HepG2 (cell line): ENCODE results near the gene U2AF1L4. TPM values are rescaled to one million over a fixed set of nuclear protein-coding genes. Genes with fewer than 3 reads are reported as not detected.

Experiments
- ATAC-seq: fragments of 200-7000 bp; cut with Tn5 transposase; 3 replicates; pipeline ENCODE4 v1.9.1; 2020; ENCODE audit warnings: mild to moderate bottlenecking, moderate library complexity
- BruUV-seq: library from RNA; stranded (reverse); fragments of 400-500 nt; replicated peaks from 2 replicates; lab custom pipeline; 2021; lab: Mats Ljungman, UMichigan
- CTCF ChIA-PET: fragments of 300-600 bp; formaldehyde crosslinking; extraction: SDS; loops from one replicate; lab custom pipeline; 2021; ENCODE audit warnings: low total read pairs, inconsistent platforms, low intra/inter-chr PET ratio; lab: Yijun Ruan, JAX
- POLR2A ChIA-PET: fragments of 350-600 bp; sonication (Branson Sonifier 250); formaldehyde crosslinking; loops from one replicate; lab custom pipeline; 2020; ENCODE audit warnings: antibody characterized with exemption, inconsistent platforms; lab: Yijun Ruan, JAX
- DNase-seq: peaks from one replicate; pipeline ENCODE4 v3.0.0-alpha.2; 2015; ENCODE audit warnings: low spot score
- FAIRE-seq: peaks from 3 replicates; lab custom pipeline; 2011; peaks lifted over from hg19 to GRCh38; lab: Jason Lieb, UNC
- H2AFZ ChIP-seq: one replicate; pipeline ENCODE4 v1.6.1; 2011; ENCODE audit warnings: low read length, inconsistent platforms
- H3K27ac ChIP-seq: fragments of 300-600 bp; 3 replicates; pipeline ENCODE4 v1.8.0; 2011; ENCODE audit warnings: mixed run types, mild to moderate bottlenecking, mixed read lengths, low read length, inconsistent platforms; ENCODE audit not compliant: insufficient read depth; ENCODE audit errors: extremely low read length
- H3K27me3 ChIP-seq, 2 experiments: fragments of 200-600 bp in 1 of 2; 2 replicates in 1 of 2; 3 replicates in 1 of 2; pipeline versions ENCODE4 v1.6.0 to v1.8.0; 2011; ENCODE audit warnings: low read length in 2 of 2, mild to moderate bottlenecking in 2 of 2, moderate library complexity in 2 of 2, inconsistent platforms in 1 of 2; ENCODE audit not compliant: insufficient read depth in 2 of 2, control insufficient read depth in 1 of 2
- H3K36me3 ChIP-seq, 2 experiments: fragments of 200-600 bp in 1 of 2; replicated peaks in 1 of 2; 2 replicates in 1 of 2; 3 replicates in 1 of 2; pipeline versions ENCODE4 v1.5.1 to v1.8.0; 2011; ENCODE audit warnings: low read length in 2 of 2, inconsistent platforms in 1 of 2; ENCODE audit not compliant: insufficient read depth in 2 of 2, control insufficient read depth in 1 of 2
- H3K4me1 ChIP-seq: 2 replicates; pipeline ENCODE4 v1.5.1; 2012; ENCODE audit warnings: low read length, inconsistent platforms; ENCODE audit not compliant: insufficient read depth
- H3K4me2 ChIP-seq: 2 replicates; pipeline ENCODE4 v1.6.0; 2011; ENCODE audit warnings: low read depth, low read length, inconsistent platforms
- H3K4me3 ChIP-seq, 3 experiments: fragments of 200-600 bp in 1 of 3; sonication (generic), shearing (Covaris generic) in 1 of 3; replicated peaks in 1 of 3; 2 replicates each; pipeline ENCODE4 v1.5.1; 2011 to 2016; ENCODE audit warnings: low read length in 3 of 3, inconsistent platforms in 2 of 3, low read depth in 2 of 3, mild to moderate bottlenecking in 2 of 3, control low read depth in 1 of 3, mixed read lengths in 1 of 3; ENCODE audit not compliant: insufficient read depth in 1 of 3
- H3K79me2 ChIP-seq: one replicate; pipeline ENCODE4 v1.6.1; 2011; ENCODE audit warnings: low read length, inconsistent platforms; ENCODE audit not compliant: insufficient read depth
- H3K9ac ChIP-seq: 2 replicates; pipeline ENCODE4 v1.6.0; 2011; ENCODE audit warnings: mild to moderate bottlenecking, low read depth, low read length, inconsistent platforms; ENCODE audit not compliant: insufficient read depth
- H3K9me3 ChIP-seq: 2 replicates; pipeline ENCODE4 v1.5.1; 2012; ENCODE audit warnings: mild to moderate bottlenecking, low read length
- H4K20me1 ChIP-seq: 2 replicates; pipeline ENCODE4 v1.6.0; 2011; ENCODE audit warnings: inconsistent platforms, mild to moderate bottlenecking, low read length, moderate library complexity; ENCODE audit not compliant: insufficient read depth
- CEBPG ChIP-seq: IDR thresholded peaks from 2 replicates; pipeline ENCODE4 v1.6.1; 2016
- FOXC1 ChIP-seq: sonication (generic); formaldehyde crosslinking; IDR thresholded peaks from 2 replicates; pipeline ENCODE4 v1.8.0; 2022; ENCODE audit warnings: mild to moderate bottlenecking, missing genetic modification reagents, borderline replicate concordance
- GATAD2A ChIP-seq: IDR thresholded peaks from 2 replicates; pipeline ENCODE4 v1.6.1; 2016
- GFI1 ChIP-seq: sonication (generic); formaldehyde crosslinking; IDR thresholded peaks from 2 replicates; pipeline ENCODE4 v1.5.0; 2020; ENCODE audit warnings: missing genetic modification reagents, mild to moderate bottlenecking, borderline replicate concordance
- GLMP ChIP-seq: sonication (generic); formaldehyde crosslinking; IDR thresholded peaks from 2 replicates; pipeline ENCODE4 v1.9.0; 2021; ENCODE audit warnings: missing genetic modification reagents, mild to moderate bottlenecking, borderline replicate concordance
- HNRNPUL1 ChIP-seq: fragments of 200-400 bp; formaldehyde crosslinking; IDR thresholded peaks from 2 replicates; pipeline ENCODE4 v1.6.1; 2017; ENCODE audit warnings: low read depth, mild to moderate bottlenecking, low read length, moderate library complexity
- KDM2A ChIP-seq: sonication (generic); formaldehyde crosslinking; IDR thresholded peaks from 2 replicates; pipeline ENCODE4 v1.4.0; 2020; ENCODE audit warnings: low read depth, missing genetic modification reagents, borderline replicate concordance
- NR2F1 ChIP-seq, 2 experiments: fragments of 450-650 bp in 1 of 2; formaldehyde crosslinking in 1 of 2; IDR thresholded peaks; 2 replicates each; pipeline versions ENCODE4 v1.5.0 to v1.6.1; 2016 to 2020; ENCODE audit warnings: mild to moderate bottlenecking in 1 of 2, missing compliant biosample characterization in 1 of 2, missing genetic modification reagents in 1 of 2, moderate library complexity in 1 of 2
- ZFP90 ChIP-seq: sonication (generic); formaldehyde crosslinking; IDR thresholded peaks from 2 replicates; pipeline ENCODE4 v1.8.0; 2022; ENCODE audit warnings: missing genetic modification reagents, mild to moderate bottlenecking, inconsistent platforms, borderline replicate concordance
- ZNF446 ChIP-seq: sonication (generic); formaldehyde crosslinking; IDR thresholded peaks from 2 replicates; pipeline ENCODE4 v1.5.0; 2020; ENCODE audit warnings: mild to moderate bottlenecking, missing genetic modification reagents
- ZNF784 ChIP-seq: sonication (generic); formaldehyde crosslinking; IDR thresholded peaks from 2 replicates; pipeline ENCODE4 v1.5.1; 2020; ENCODE audit warnings: missing genetic modification reagents, mild to moderate bottlenecking, borderline replicate concordance
- ZNF83 ChIP-seq: sonication (generic); formaldehyde crosslinking; IDR thresholded peaks from 2 replicates; pipeline ENCODE4 v1.4.0; 2020; ENCODE audit warnings: missing genetic modification reagents, mild to moderate bottlenecking, borderline replicate concordance
- WGBS: methylation state at CpG from one replicate; pipeline ENCODE4 v1.1.6; 2017; ENCODE audit warnings: low lambda C conversion rate; 5-methylcytosine and 5-hydroxymethylcytosine counted together
- in situ Hi-C: cut with HindIII; loops from 2 replicates; pipeline ENCODE4 v1.10.0; 2017; ENCODE audit warnings: low pct_unique_long_range_greater_than_20kb; ENCODE audit not compliant: extremely low pct_ligation_motif_present
- intact Hi-C: fragments of 100-400 bp; cut with micrococcal nuclease; formaldehyde crosslinking; loops from one replicate; pipeline ENCODE4 v1.10.0; 2022; ENCODE audit not compliant: unreplicated experiment
- polyA plus RNA-seq, 8 experiments: library from polyadenylated mRNA; depleted of rRNA in 3 of 8; stranded (reverse) in 7 of 8; unstranded in 1 of 8; fragments of >200 nt; fragmentation: Illumina TruSeq in 4 of 8; extraction: Trizol in 4 of 8; gene quantifications; 2 replicates each; pipeline versions ENCODE4 v1.2.1 to v1.2.3, GENCODE V29; 2011 to 2016; ENCODE audit warnings: low read depth in 4 of 8, missing spikeins in 1 of 8, mixed read lengths in 1 of 8; ENCODE audit not compliant: insufficient read depth in 1 of 8
- total RNA-seq, 5 experiments: library from RNA; depleted of rRNA; stranded (reverse); fragments of >200 nt; fragmentation: Illumina TruSeq; extraction: Trizol; gene quantifications; 2 replicates each; pipeline ENCODE4 v1.2.3, GENCODE V29; 2016; ENCODE audit warnings: low read depth in 1 of 5
- TF ChIP-seq, protein P1 (sequence below): IDR thresholded peaks from 2 replicates; pipeline ENCODE4 v1.6.1; 2018; ENCODE audit warnings: missing genetic modification reagents, mild to moderate bottlenecking, missing compliant biosample characterization
- TF ChIP-seq, protein P2 (sequence below): sonication (generic); formaldehyde crosslinking; IDR thresholded peaks from 2 replicates; pipeline ENCODE4 v1.4.0; 2020; ENCODE audit warnings: missing genetic modification reagents, mild to moderate bottlenecking, borderline replicate concordance

The U2AF1L4 gene
- total and polyA plus RNA-seq, 2 of the 13 experiments (the other 11 are each of a cell fraction or from before 2014, with no cell fraction given): 7.9 to 15.4 TPM

DNA sequence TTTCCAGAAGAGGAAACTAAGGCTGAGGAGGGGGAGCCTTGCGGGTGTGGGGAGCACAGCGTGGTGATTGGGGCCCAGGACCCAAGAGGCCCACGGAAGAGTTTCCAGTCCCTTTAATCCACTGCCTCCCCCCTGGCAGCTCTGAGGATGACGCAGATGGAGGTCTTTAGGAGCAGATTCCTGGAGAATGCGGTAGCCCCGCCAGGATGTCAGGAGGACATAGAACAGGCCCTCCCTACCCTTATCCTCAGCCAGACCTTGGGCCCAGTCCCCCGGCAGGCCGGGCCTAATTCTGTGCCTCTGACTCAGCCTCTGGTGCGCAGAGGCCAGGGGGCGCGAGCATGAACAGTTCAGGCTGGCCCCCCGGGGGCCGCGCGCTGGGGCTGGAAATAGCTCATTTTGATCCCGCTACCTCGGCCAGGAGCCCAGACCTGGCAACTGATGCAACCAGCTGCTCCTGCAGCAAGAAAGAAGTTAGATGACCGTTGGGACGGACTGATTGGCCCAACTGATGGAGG, 12.1 kb upstream of the U2AF1L4 start:
- peak overlapping the region; percentile 79 for H3K27ac ChIP-seq
- peaks cover 5 to 34% of the 10 kb centered on the region in 2 experiments; a peak in 4 of 5 replicates for H3K36me3 ChIP-seq
- BruUV-seq: TSS peak; percentile 85
- DNase-seq (peak; percentile 24), FAIRE-seq (no peak), ATAC-seq (peak; percentile 46)
- WGBS: 25% methylated on average over 5 of the region's 19 CpGs
- ChIA-PET POLR2A (interaction anchor here (0.7 to 1.5 kb wide), 4 partner anchors 9 to 17 kb away, joined by 3 to 17 read pairs (median 6); partner anchors contain the start of genes LIN37, PSENEN and U2AF1L4), CTCF (no interaction called here)
- H3K4me2 ChIP-seq: peak overlapping the region; percentile 86
- H2AFZ ChIP-seq: no peak overlapping the region
- no peaks in the 10 kb centered on the region for H3K27me3 ChIP-seq
- peaks cover 20% of the 10 kb centered on the region for H3K4me1 ChIP-seq
- in situ Hi-C loops (no loop called here), intact Hi-C loops (no loop called here)
- H3K79me2 ChIP-seq: peaks cover 6% of the 10 kb centered on the region
- H4K20me1 ChIP-seq: no peaks in the 10 kb centered on the region
- no peaks in the 10 kb centered on the region for H3K9me3 ChIP-seq
- peak overlapping the region; percentile 74 for H3K9ac ChIP-seq
- peak overlapping the region; percentile 65 to 83 (median 79) for H3K4me3 ChIP-seq
- TF ChIP-seq, protein P1, sequence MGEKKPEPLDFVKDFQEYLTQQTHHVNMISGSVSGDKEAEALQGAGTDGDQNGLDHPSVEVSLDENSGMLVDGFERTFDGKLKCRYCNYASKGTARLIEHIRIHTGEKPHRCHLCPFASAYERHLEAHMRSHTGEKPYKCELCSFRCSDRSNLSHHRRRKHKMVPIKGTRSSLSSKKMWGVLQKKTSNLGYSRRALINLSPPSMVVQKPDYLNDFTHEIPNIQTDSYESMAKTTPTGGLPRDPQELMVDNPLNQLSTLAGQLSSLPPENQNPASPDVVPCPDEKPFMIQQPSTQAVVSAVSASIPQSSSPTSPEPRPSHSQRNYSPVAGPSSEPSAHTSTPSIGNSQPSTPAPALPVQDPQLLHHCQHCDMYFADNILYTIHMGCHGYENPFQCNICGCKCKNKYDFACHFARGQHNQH (CRISPR knock-in tag): 0 out of 2 replicates have a peak, but pooled peaks have one; percentile 8
- TF ChIP-seq KDM2A (CRISPR knock-in tag): peak; percentile 69; the same call in 1 of the 2 replicates
- no peak for TF ChIP-seq ZNF784 (CRISPR knock-in tag)
- no peak for TF ChIP-seq GLMP (CRISPR knock-in tag)
- TF ChIP-seq CEBPG (CRISPR knock-in tag): peak; percentile 58
- TF ChIP-seq, protein P2, sequence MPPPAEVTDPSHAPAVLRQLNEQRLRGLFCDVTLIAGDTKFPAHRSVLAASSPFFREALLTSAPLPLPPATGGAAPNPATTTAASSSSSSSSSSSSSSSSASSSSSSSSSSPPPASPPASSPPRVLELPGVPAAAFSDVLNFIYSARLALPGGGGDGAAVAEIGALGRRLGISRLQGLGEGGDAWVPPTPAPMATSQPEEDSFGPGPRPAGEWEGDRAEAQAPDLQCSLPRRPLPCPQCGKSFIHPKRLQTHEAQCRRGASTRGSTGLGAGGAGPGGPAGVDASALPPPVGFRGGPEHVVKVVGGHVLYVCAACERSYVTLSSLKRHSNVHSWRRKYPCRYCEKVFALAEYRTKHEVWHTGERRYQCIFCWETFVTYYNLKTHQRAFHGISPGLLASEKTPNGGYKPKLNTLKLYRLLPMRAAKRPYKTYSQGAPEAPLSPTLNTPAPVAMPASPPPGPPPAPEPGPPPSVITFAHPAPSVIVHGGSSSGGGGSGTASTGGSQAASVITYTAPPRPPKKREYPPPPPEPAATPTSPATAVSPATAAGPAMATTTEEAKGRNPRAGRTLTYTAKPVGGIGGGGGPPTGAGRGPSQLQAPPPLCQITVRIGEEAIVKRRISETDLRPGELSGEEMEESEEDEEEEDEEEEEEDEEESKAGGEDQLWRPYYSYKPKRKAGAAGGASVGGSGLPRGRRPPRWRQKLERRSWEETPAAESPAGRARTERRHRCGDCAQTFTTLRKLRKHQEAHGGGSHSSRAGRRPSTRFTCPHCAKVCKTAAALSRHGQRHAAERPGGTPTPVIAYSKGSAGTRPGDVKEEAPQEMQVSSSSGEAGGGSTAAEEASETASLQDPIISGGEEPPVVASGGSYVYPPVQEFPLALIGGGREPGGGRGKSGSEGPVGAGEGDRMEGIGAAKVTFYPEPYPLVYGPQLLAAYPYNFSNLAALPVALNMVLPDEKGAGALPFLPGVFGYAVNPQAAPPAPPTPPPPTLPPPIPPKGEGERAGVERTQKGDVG (CRISPR knock-in tag): 0 out of 2 replicates have a peak, but pooled peaks have one; percentile 3
- TF ChIP-seq ZNF83 (CRISPR knock-in tag): no peak
- no peak for TF ChIP-seq GFI1 (CRISPR knock-in tag)
- no peak for TF ChIP-seq GATAD2A
- TF ChIP-seq ZNF446 (CRISPR knock-in tag): 0 out of 2 replicates have a peak, but pooled peaks have one; percentile 31
- TF ChIP-seq FOXC1 (CRISPR knock-in tag): peak; percentile 77
- TF ChIP-seq HNRNPUL1: no peak
- no peak for TF ChIP-seq NR2F1 (CRISPR knock-in tag; IDR thresholded peaks at IDR 0.05)
- no peak for TF ChIP-seq ZFP90
